BJ (cell line): ENCODE results near the gene CD80. TPM values are rescaled to one million over a fixed set of nuclear protein-coding genes. Genes with fewer than 3 reads are reported as not detected.
"Not testable (repeated sequence)": the region's sequence is repeated elsewhere in the genome, so short reads cannot be mapped to it uniquely, and the experiment has no call there.

Source experiments
- CTCF ChIA-PET: fragments of 350-600 bp; formaldehyde crosslinking; extraction: SDS; loops from one replicate; lab custom pipeline; 2021; ENCODE audit warnings: antibody characterized with exemption, inconsistent platforms; lab: Yijun Ruan, JAX
- POLR2A ChIA-PET: fragments of 300-600 bp; sonication (Branson Sonifier 250); formaldehyde crosslinking; extraction: SDS; loops from one replicate; lab custom pipeline; 2021; ENCODE audit warnings: antibody characterized with exemption; lab: Charles Lee
- DNase-seq: peaks from one replicate; pipeline ENCODE4 v3.0.0-alpha.2; 2011; ENCODE audit warnings: low read depth
- H3K27me3 ChIP-seq: 2 replicates; pipeline ENCODE4 v1.6.0; 2011; ENCODE audit warnings: low read length; ENCODE audit not compliant: control insufficient read depth, insufficient read depth
- H3K36me3 ChIP-seq: 2 replicates; pipeline ENCODE4 v1.5.1; 2011; ENCODE audit warnings: low read length; ENCODE audit not compliant: control insufficient read depth, insufficient read depth
- H3K4me3 ChIP-seq: 2 replicates; pipeline ENCODE4 v1.5.1; 2011; ENCODE audit warnings: low read depth, mild to moderate bottlenecking, control low read depth, low read length
- polyA plus RNA-seq: library from polyadenylated mRNA; depleted of rRNA; stranded (reverse); fragments of >200 nt; gene quantifications from 2 replicates; pipeline ENCODE4 v1.2.3, GENCODE V29; 2011
- TF ChIP-seq, protein P1 (sequence below): IDR thresholded peaks from 2 replicates; pipeline ENCODE4 v1.5.1; 2011; ENCODE audit warnings: low read depth, mild to moderate bottlenecking, control low read depth, inconsistent platforms, low read length, moderate library complexity; ENCODE audit not compliant: insufficient read depth

CD80 gene
- polyA plus RNA-seq, 1 experiment = not detected

DNA sequence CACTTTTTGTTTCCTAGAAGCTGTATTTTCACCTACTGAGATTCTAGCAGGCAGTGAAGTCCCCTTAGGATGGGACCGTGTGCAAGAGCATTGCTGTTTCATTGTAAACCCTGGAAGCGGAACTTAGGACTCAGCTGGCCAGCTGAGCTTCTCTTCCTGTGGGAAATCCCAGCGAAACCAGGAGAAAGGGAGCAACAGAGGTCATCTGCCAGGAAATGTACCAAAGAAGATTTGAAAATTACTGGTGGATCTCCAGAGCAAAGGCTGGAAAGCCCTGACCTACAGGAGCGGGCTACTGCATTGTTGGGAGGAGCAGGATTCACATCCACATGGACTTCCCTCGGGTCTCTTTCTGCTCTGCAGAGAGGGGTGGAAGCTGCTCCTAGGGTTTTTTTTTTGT lies 12.3 kb upstream of the CD80 start:
- TF ChIP-seq, protein P1, sequence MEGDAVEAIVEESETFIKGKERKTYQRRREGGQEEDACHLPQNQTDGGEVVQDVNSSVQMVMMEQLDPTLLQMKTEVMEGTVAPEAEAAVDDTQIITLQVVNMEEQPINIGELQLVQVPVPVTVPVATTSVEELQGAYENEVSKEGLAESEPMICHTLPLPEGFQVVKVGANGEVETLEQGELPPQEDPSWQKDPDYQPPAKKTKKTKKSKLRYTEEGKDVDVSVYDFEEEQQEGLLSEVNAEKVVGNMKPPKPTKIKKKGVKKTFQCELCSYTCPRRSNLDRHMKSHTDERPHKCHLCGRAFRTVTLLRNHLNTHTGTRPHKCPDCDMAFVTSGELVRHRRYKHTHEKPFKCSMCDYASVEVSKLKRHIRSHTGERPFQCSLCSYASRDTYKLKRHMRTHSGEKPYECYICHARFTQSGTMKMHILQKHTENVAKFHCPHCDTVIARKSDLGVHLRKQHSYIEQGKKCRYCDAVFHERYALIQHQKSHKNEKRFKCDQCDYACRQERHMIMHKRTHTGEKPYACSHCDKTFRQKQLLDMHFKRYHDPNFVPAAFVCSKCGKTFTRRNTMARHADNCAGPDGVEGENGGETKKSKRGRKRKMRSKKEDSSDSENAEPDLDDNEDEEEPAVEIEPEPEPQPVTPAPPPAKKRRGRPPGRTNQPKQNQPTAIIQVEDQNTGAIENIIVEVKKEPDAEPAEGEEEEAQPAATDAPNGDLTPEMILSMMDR = no peak
- POLR2A ChIA-PET = no interaction called here

DNA sequence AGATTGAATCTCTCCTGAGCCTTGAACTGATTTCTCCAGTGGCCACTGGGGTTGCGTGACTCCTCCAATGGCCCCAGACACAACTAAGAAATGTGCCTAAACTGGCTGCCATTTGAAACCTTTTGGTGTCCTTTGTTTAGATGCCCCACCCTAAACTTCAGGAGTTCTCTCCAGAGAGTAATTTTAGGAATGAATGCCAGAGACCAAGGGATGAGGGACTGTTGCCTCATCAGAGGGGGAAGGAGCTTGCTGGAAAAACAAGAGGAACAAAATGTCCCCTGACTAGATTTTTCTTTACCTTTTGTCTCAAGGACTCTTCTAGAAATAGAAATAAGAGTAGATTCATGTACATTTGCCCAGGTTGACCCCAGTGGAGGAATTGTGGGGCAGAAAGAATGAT lies 11.8 kb upstream of the CD80 start:
- ChIA-PET POLR2A (no interaction called here), CTCF (interaction anchor here (1.3 kb wide), 1 partner anchor 110 kb away, joined by 3 read pairs; no protein-coding TSS in a partner anchor)
- TF ChIP-seq, protein P1 = no peak
- no peak for DNase-seq
- Histone ChIP-seq H3K27me3 (peaks cover 1% of the 10 kb centered on the region; the same call in 1 of the 2 replicates), H3K36me3 (no peaks in the 10 kb centered on the region), H3K4me3 (no peak overlapping the region)

More for the DNA sequence above, 12.3 kb upstream of the CD80 start:
- Histone ChIP-seq H3K36me3 (no peaks in the 10 kb centered on the region), H3K27me3 (peaks cover 1% of the 10 kb centered on the region; the same call in 1 of the 2 replicates), H3K4me3 (no peak overlapping the region)
- CTCF ChIA-PET = interaction anchor here (1.3 kb wide), 1 partner anchor 109 kb away, joined by 3 read pairs; no protein-coding TSS in a partner anchor
- DNase-seq = no peak

DNA sequence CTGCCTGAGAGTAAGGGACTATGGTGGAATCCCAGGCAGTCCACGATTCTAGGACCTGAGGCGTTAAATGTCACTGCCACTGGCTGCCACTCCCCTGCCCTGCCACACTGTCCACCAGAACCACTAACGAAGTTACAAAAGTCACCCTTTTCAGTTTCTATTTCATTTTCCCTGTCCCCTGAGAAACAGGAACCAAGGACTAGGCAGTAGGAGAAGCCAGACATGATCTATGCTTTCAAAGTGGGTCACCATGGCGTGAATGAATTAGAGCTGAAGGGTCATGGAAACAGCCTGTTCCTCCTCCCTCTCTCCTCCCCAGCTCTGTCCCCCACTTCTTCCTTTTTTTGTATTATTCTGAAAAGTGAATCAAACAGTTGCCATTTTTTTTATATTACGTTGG lies 10.8 kb upstream of the CD80 start:
- POLR2A ChIA-PET = no interaction called here
- no peaks in the 10 kb centered on the region for H3K36me3 ChIP-seq
- H3K27me3 ChIP-seq = peaks cover 1% of the 10 kb centered on the region; the same call in 1 of the 2 replicates
- no peak overlapping the region for H3K4me3 ChIP-seq
- no peak for DNase-seq
- CTCF ChIA-PET = interaction anchor here (1.1 to 1.2 kb wide), 2 partner anchors 10 to 11 kb away, joined by 3 to 5 read pairs; partner anchors contain the start of gene CD80
- TF ChIP-seq, protein P1 = no peak

DNA sequence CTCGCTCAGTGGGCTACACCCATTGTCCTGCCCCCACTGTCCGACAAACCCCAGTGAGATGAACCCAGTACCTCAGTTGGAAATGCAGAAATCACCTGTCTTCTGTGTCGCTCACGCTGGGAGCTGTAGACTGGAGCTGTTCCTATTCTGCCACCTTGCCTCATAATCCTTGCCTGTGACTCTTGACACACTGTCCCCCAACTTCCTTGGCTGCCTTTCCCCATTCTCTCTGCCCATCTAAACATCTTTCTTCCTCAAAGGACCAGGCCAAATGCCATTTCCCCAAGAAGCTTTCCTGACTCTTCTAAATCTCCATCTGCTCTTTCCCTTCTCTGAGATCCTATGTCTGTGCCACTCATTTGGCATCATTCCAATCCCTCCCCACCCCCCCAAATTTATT lies 9.7 kb upstream of the CD80 start:
- POLR2A ChIA-PET = no interaction called here
- no peak for DNase-seq
- TF ChIP-seq, protein P1 = no peak
- H3K27me3 ChIP-seq = peaks cover 1% of the 10 kb centered on the region; the same call in 1 of the 2 replicates
- H3K4me3 ChIP-seq = no peak overlapping the region
- CTCF ChIA-PET = interaction anchor here (1.2 kb wide), 1 partner anchor 10 kb away, joined by 5 read pairs; the partner anchor contains the start of gene CD80
- no peaks in the 10 kb centered on the region for H3K36me3 ChIP-seq

DNA sequence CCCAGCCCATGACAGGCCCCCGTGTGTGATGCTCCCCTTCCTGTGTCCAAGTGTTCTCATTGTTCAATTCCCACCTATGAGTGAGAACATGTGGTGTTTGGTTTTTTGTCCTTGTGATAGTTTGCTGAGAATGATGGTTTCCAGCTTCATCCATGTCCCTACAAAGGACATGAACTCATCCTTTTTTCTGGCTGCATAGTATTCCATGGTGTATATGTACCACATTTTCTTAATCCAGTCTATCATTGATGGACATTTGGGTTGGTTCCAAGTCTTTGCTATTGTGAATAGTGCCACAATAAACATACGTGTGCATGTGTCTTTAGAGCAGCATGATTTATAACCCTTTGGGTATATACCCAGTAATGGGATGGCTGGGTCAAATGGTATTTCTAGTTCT lies 3.9 kb upstream of the CD80 start:
- POLR2A ChIA-PET, DNase-seq, CTCF ChIA-PET: not testable (repeated sequence)

More for the DNA sequence above, 3.9 kb upstream of the CD80 start:
- not testable (repeated sequence) for H3K4me3 ChIP-seq, H3K27me3 ChIP-seq, H3K36me3 ChIP-seq
